Hepatocyte (in vitro differentiated cells): ENCODE measurements around the gene WTIP. TPM values are rescaled to one million over a fixed set of nuclear protein-coding genes. Genes with fewer than 3 reads are reported as not detected.

ENCODE experiments used
- DNase-seq: peaks from one replicate; pipeline ENCODE4 v3.0.0-alpha.2; 2016; ENCODE audit warnings: low spot score
- H2AFZ ChIP-seq: fragments of 200-600 bp; sonication (generic); 2 replicates; pipeline ENCODE4 v1.6.0; 2016; ENCODE audit warnings: antibody characterized with exemption, mild to moderate bottlenecking
- H3K27ac ChIP-seq: fragments of 200-600 bp; sonication (generic); 2 replicates; pipeline ENCODE4 v1.5.1; 2016; ENCODE audit warnings: mild to moderate bottlenecking
- H3K27me3 ChIP-seq: fragments of 200-600 bp; sonication (generic); 2 replicates; pipeline ENCODE4 v1.6.1; 2016
- H3K36me3 ChIP-seq: fragments of 200-600 bp; sonication (generic); replicated peaks from 2 replicates; pipeline ENCODE4 v1.5.1; 2016; ENCODE audit warnings: low read depth; ENCODE audit not compliant: insufficient read depth
- H3K4me1 ChIP-seq: fragments of 200-600 bp; sonication (generic); 2 replicates; pipeline ENCODE4 v1.5.1; 2016; ENCODE audit warnings: mild to moderate bottlenecking, moderate library complexity; ENCODE audit not compliant: insufficient read depth
- H3K4me2 ChIP-seq: fragments of 200-600 bp; sonication (generic); 2 replicates; pipeline ENCODE4 v1.6.0; 2016
- H3K4me3 ChIP-seq: fragments of 200-600 bp; sonication (generic); 2 replicates; pipeline ENCODE4 v1.5.1; 2016; ENCODE audit warnings: mild to moderate bottlenecking
- H3K79me2 ChIP-seq: fragments of 200-600 bp; sonication (generic); 2 replicates; pipeline ENCODE4 v1.6.0; 2017; ENCODE audit warnings: mild to moderate bottlenecking
- H3K9me2 ChIP-seq: fragments of 200-600 bp; sonication (generic); replicated peaks from 2 replicates; pipeline ENCODE4 v1.6.0; 2017; ENCODE audit warnings: mild to moderate bottlenecking; ENCODE audit not compliant: insufficient read depth
- H3K9me3 ChIP-seq: fragments of 200-600 bp; sonication (generic); 2 replicates; pipeline ENCODE4 v1.5.1; 2016; ENCODE audit warnings: low read depth, mild to moderate bottlenecking
- H4K20me1 ChIP-seq: fragments of 200-600 bp; sonication (generic); 2 replicates; pipeline ENCODE4 v1.6.0; 2016; ENCODE audit warnings: mild to moderate bottlenecking; ENCODE audit not compliant: insufficient read depth, poor library complexity, severe bottlenecking
- EZH2 ChIP-seq: fragments of 200-600 bp; sonication (generic); IDR thresholded peaks from 2 replicates; pipeline ENCODE4 v1.6.1; 2016; ENCODE audit warnings: antibody characterized with exemption, mild to moderate bottlenecking, borderline replicate concordance
- EZH2phosphoT487 ChIP-seq: fragments of 200-600 bp; sonication (generic); IDR thresholded peaks from one replicate; pipeline ENCODE4 v1.6.1; 2018; ENCODE audit warnings: antibody characterized with exemption, mild to moderate bottlenecking, low read depth, moderate library complexity; ENCODE audit not compliant: unreplicated experiment, severe bottlenecking
- WGBS: methylation state at CpG from one replicate; pipeline ENCODE4 v1.1.6; 2016; ENCODE audit warnings: low lambda C conversion rate; ENCODE audit errors: missing lambda C conversion rate; 5-methylcytosine and 5-hydroxymethylcytosine counted together
- polyA plus RNA-seq: library from polyadenylated mRNA; unstranded; fragments of >200 nt; fragmentation: Nextera tagmentation; extraction: Ambion mirVana; gene quantifications from 2 replicates; pipeline ENCODE4 v1.2.1, GENCODE V29; 2016
- total RNA-seq: library from RNA; depleted of rRNA; stranded (reverse); fragments of >200 nt; gene quantifications from 2 replicates; pipeline ENCODE4 v1.2.3, GENCODE V29; 2014
- TF ChIP-seq, protein P1 (sequence below): fragments of 200-600 bp; sonication (generic); IDR thresholded peaks from 2 replicates; pipeline ENCODE4 v1.5.1; 2016; ENCODE audit warnings: antibody characterized with exemption, mild to moderate bottlenecking; ENCODE audit not compliant: poor library complexity

WTIP gene
- total and polyA plus RNA-seq, 2 experiments from 2014 or later, result 18.1 to 21.5 TPM

DNA sequence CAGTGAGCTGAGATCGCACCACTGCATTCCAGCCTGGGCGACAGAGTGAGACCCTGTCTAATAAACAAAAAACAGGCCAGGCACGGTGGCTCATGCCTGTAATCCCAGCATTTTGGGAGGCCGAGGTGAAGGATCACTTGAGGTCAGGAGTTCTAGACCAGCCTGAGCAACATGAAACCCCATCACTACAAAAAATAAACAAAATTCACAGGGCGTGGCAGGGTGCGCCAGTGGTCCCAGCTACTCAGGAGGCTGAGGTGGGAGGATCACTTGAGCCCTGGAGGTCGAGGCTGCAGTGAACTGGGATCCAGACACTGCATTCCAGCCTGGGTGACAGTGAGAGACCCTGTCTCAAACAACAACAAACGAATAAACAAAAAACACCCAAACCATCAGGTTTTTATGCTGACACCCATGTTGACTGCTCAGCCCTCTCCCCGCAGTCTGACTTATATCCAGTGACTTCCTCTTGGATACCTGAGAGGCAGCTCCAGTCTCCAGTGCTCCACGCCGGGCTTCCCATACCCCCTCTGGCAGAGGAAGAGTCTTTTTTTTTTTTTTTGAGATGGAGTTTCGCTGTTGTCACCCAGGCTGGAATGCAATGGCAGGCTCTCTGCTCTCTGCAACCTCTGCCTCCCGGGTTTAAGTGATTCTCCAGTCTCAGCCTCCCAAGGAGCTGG, 17.7 kb downstream of the WTIP start:
- no peaks in the 10 kb centered on the region for H4K20me1 ChIP-seq
- TF ChIP-seq EZH2 (no peak), EZH2phosphoT487 (no peak)
- TF ChIP-seq, protein P1, sequence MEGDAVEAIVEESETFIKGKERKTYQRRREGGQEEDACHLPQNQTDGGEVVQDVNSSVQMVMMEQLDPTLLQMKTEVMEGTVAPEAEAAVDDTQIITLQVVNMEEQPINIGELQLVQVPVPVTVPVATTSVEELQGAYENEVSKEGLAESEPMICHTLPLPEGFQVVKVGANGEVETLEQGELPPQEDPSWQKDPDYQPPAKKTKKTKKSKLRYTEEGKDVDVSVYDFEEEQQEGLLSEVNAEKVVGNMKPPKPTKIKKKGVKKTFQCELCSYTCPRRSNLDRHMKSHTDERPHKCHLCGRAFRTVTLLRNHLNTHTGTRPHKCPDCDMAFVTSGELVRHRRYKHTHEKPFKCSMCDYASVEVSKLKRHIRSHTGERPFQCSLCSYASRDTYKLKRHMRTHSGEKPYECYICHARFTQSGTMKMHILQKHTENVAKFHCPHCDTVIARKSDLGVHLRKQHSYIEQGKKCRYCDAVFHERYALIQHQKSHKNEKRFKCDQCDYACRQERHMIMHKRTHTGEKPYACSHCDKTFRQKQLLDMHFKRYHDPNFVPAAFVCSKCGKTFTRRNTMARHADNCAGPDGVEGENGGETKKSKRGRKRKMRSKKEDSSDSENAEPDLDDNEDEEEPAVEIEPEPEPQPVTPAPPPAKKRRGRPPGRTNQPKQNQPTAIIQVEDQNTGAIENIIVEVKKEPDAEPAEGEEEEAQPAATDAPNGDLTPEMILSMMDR, result no peak
- no peaks in the 10 kb centered on the region for H3K9me2 ChIP-seq
- H3K27ac ChIP-seq, result no peak overlapping the region
- DNase-seq, result no peak
- H3K27me3 ChIP-seq, result no peaks in the 10 kb centered on the region
- no peak overlapping the region for H2AFZ ChIP-seq
- 89% methylated on average over 13 of the region's 13 CpGs for WGBS
- peaks cover 5% of the 10 kb centered on the region for H3K4me1 ChIP-seq
- no peaks in the 10 kb centered on the region for H3K36me3 ChIP-seq
- H3K9me3 ChIP-seq, result no peaks in the 10 kb centered on the region
- no peak overlapping the region for H3K4me3 ChIP-seq
- H3K4me2 ChIP-seq, result no peak overlapping the region
- no peaks in the 10 kb centered on the region for H3K79me2 ChIP-seq

DNA sequence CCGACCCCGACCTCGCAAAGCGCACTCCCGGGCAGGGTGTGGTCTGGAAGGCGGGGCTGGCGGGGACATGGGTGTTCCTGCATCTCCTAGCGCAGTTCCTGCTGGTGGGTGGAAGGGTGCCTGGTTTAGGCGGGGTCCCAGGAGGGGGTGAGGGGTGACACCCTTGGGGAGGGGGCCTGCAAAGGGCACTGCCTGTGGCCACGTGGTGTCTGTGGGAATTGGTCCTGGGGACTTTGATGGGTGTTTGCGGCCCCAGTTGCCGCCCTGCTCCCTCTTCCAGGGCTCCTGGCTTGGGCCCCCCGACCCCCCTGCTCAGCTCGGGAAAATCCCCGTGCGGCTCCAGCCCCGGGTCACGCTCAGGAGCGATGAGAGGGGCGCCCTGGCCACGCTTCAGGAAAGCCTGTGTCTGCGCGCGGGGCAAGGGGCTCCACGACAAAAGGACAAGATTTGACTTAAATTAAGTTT, 19.1 kb downstream of the WTIP start:
- H4K20me1 ChIP-seq, result no peaks in the 10 kb centered on the region
- H3K79me2 ChIP-seq, result no peaks in the 10 kb centered on the region
- 84% methylated on average over 22 of the region's 25 CpGs for WGBS
- peaks cover 5% of the 10 kb centered on the region for H3K4me1 ChIP-seq
- no peak overlapping the region for H3K4me2 ChIP-seq
- no peak for DNase-seq
- H3K27ac ChIP-seq, result peak overlapping the region; percentile 18
- H3K4me3 ChIP-seq, result no peak overlapping the region
- H3K9me3 ChIP-seq, result no peaks in the 10 kb centered on the region
- no peaks in the 10 kb centered on the region for H3K27me3 ChIP-seq
- no peaks in the 10 kb centered on the region for H3K9me2 ChIP-seq
- H3K36me3 ChIP-seq, result no peaks in the 10 kb centered on the region
- no peak overlapping the region for H2AFZ ChIP-seq
- TF ChIP-seq EZH2, result no peak

DNA sequence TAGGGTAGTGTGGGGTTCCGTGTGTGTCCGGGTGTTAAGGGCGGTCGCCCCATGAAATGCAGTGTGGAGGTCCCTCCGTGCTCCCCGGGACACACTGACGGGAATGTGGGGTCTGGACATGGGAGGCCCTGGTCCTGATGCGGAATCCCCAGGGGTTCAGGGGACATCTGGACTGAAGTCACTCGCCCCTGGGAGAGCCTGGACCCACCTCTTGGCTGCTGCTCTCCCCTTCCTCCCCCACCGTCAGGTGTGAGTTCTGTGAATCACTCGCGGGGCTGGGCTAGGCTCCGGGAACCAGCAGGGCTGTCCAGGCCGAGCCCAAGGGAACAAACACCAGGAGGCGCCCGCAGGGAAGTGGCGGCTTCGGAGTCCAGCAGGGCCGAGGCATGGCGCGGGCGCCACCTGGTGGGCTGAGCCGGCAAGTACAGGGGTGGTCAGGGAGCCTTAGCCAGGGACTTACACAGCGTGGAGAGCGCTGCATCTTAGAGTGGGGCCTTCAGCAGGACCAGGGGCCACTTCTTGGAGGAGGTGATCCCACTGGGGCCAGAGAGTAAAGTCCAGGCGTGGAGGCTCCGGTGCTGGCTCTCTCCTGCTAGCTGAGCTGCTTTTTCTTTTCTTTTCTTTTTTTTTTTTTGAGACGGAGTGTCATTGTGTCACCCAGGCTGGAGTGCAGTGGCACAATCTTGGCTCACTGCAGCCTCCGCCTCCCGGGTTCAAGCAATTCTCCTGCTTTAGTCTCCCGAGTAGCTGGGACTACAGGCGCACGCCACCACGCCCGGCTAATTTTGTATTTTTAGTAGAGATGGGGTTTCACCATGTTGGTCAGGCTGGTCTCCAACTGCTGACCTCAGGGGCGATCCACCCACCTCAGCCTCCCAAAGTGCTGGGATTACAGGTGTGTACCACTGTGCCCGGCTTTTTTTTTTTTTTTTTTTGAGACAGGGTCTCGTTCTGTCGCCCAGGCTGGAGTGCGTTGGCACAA, 20.1 kb downstream of the WTIP start:
- H3K4me2 ChIP-seq, result no peak overlapping the region
- H3K27ac ChIP-seq, result peak overlapping the region; percentile 18
- H3K79me2 ChIP-seq, result no peaks in the 10 kb centered on the region
- H3K4me1 ChIP-seq, result peaks cover 5% of the 10 kb centered on the region
- no peaks in the 10 kb centered on the region for H3K9me3 ChIP-seq
- no peaks in the 10 kb centered on the region for H3K9me2 ChIP-seq
- no peak overlapping the region for H2AFZ ChIP-seq
- WGBS, result 51% methylated on average over 38 of the region's 40 CpGs
- DNase-seq, result peak; percentile 94
- no peaks in the 10 kb centered on the region for H3K27me3 ChIP-seq
- H3K36me3 ChIP-seq, result no peaks in the 10 kb centered on the region
- H3K4me3 ChIP-seq, result no peak overlapping the region
- no peaks in the 10 kb centered on the region for H4K20me1 ChIP-seq
- TF ChIP-seq EZH2phosphoT487, result no peak
- TF ChIP-seq, protein P1, result peak; percentile 100
- TF ChIP-seq EZH2, result no peak
